HG03520 (cell line): Measurements from ENCODE around the gene CDCA4.
A peak's percentile ranks its signal among the peaks of the same experiment; 100 is the strongest.
"Not testable (repeated sequence)": the region's sequence is repeated elsewhere in the genome, so short reads cannot be mapped to it uniquely, and the experiment has no call there.

Source experiments
- ATAC-seq: cut with Tn5 transposase; IDR thresholded peaks from one replicate; pipeline ENCODE4 v1.9.1; 2021; ENCODE audit warnings: mild to moderate bottlenecking, moderate library complexity; ENCODE audit not compliant: unreplicated experiment

Gene CDCA4

GRCh38 chr14:105020815-105021655 lies at the start of gene CDCA4:
CDCA4 (minus strand) TSS chr14:105021083; CDS start chr14:105011929, 9,154 bp downstream.
- peak; percentile 68 for ATAC-seq

GRCh38 chr14:105069871-105070759 lies 49.2 kb upstream of the CDCA4 start:
- no peak for ATAC-seq

- no peak for ATAC-seq
Measured at GRCh38 chr14:105069522-105069870, 48.6 kb upstream of the CDCA4 start.

GRCh38 chr14:105068818-105069217 lies 47.9 kb upstream of the CDCA4 start:
- no peak for ATAC-seq

- ATAC-seq: no peak
Measured at GRCh38 chr14:105067969-105068301, 47.1 kb upstream of the CDCA4 start.

- no peak for ATAC-seq
Measured at GRCh38 chr14:105067140-105067968, 46.5 kb upstream of the CDCA4 start.

- no peak for ATAC-seq
Measured at GRCh38 chr14:105066240-105067071, 45.6 kb upstream of the CDCA4 start.

- ATAC-seq: peak; percentile 56
Measured at GRCh38 chr14:105065280-105066228, 44.7 kb upstream of the CDCA4 start, which contains the start of gene GPR132. GPR132 (minus strand) TSS chr14:105065430; CDS start chr14:105055420, 10,010 bp downstream.

GRCh38 chr14:105064721-105065143 lies 43.8 kb upstream of the CDCA4 start:
- no peak for ATAC-seq

- ATAC-seq: no peak
Measured at GRCh38 chr14:105064001-105064400, 43.1 kb upstream of the CDCA4 start.

- ATAC-seq: not testable (repeated sequence)
Measured at GRCh38 chr14:105063506-105063905, 42.6 kb upstream of the CDCA4 start.

GRCh38 chr14:105063056-105063455 lies 42.2 kb upstream of the CDCA4 start:
- ATAC-seq: no peak

- no peak for ATAC-seq
Measured at GRCh38 chr14:105062048-105062433, 41.2 kb upstream of the CDCA4 start.

GRCh38 chr14:105061428-105062047 lies 40.7 kb upstream of the CDCA4 start:
- ATAC-seq: no peak

GRCh38 chr14:105060751-105061427 lies 40.0 kb upstream of the CDCA4 start:
- no peak for ATAC-seq

GRCh38 chr14:105059925-105060565 lies 39.2 kb upstream of the CDCA4 start:
- ATAC-seq: no peak
